Neural cell (in vitro differentiated cells): Measurements from ENCODE around the gene TRIM5.
"Not testable (repeated sequence)": the region's sequence is repeated elsewhere in the genome, so short reads cannot be mapped to it uniquely, and the experiment has no call there.

Source experiments
- CTCF ChIP-seq: fragments of 450-650 bp; IDR thresholded peaks from 2 replicates; pipeline ENCODE4 v1.5.1; 2014; ENCODE audit warnings: antibody characterized with exemption, mild to moderate bottlenecking, moderate library complexity; ENCODE audit not compliant: poor library complexity, severe bottlenecking
- EP300 ChIP-seq: fragments of 450-650 bp; conservative IDR thresholded peaks from 2 replicates; pipeline ENCODE4 v1.6.1; 2014; ENCODE audit warnings: antibody characterized with exemption, mild to moderate bottlenecking, moderate library complexity; ENCODE audit not compliant: poor library complexity, severe bottlenecking
- EZH2 ChIP-seq: fragments of 200-600, 300-800 bp; shearing (Covaris generic), sonication (generic); IDR thresholded peaks from 2 replicates; pipeline ENCODE4 v1.6.1; 2014; ENCODE audit warnings: antibody characterized with exemption, low read length, borderline replicate concordance, mild to moderate bottlenecking; ENCODE audit not compliant: insufficient read depth, poor library complexity, severe bottlenecking
- MXI1 ChIP-seq: fragments of 450-650 bp; conservative IDR thresholded peaks from 2 replicates; pipeline ENCODE4 v1.6.1; 2014; ENCODE audit warnings: antibody characterized with exemption, mild to moderate bottlenecking; ENCODE audit not compliant: poor library complexity, severe bottlenecking
- POLR2AphosphoS5 ChIP-seq: IDR thresholded peaks from 2 replicates; pipeline ENCODE4 v1.6.1; 2012
- RAD21 ChIP-seq: fragments of 450-650 bp; conservative IDR thresholded peaks from 2 replicates; pipeline ENCODE4 v1.6.1; 2014; ENCODE audit warnings: antibody characterized with exemption, mild to moderate bottlenecking, moderate library complexity
- SMC3 ChIP-seq: fragments of 450-650 bp; conservative IDR thresholded peaks from 2 replicates; pipeline ENCODE4 v1.6.1; 2014; ENCODE audit warnings: antibody characterized with exemption, mild to moderate bottlenecking, moderate library complexity; ENCODE audit not compliant: poor library complexity
- TAF1 ChIP-seq: IDR thresholded peaks from 2 replicates; pipeline ENCODE4 v1.6.1; 2012; ENCODE audit warnings: low read depth
- TF ChIP-seq, protein P1 (sequence below): IDR thresholded peaks from 2 replicates; pipeline ENCODE4 v1.6.1; 2012; ENCODE audit warnings: borderline replicate concordance

DNA sequence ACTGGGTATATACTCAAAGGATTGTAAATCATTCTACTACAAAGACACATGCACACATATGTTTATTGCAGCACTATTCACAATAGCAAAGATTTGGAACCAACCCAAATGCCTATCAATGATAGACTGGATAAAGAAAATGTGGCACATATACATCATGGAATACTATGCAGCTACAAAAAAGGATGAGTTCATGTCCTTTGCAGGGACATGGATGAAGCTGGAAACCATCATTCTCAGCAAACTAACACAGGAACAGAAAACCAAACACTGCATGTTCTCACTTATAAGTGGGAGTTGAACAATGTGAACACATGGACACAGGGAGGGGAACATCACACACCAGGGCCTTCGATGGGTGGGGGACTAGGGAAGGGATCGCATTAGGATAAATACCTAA lies 27.9 kb downstream of the TRIM5 start:
- TF ChIP-seq, protein P1, sequence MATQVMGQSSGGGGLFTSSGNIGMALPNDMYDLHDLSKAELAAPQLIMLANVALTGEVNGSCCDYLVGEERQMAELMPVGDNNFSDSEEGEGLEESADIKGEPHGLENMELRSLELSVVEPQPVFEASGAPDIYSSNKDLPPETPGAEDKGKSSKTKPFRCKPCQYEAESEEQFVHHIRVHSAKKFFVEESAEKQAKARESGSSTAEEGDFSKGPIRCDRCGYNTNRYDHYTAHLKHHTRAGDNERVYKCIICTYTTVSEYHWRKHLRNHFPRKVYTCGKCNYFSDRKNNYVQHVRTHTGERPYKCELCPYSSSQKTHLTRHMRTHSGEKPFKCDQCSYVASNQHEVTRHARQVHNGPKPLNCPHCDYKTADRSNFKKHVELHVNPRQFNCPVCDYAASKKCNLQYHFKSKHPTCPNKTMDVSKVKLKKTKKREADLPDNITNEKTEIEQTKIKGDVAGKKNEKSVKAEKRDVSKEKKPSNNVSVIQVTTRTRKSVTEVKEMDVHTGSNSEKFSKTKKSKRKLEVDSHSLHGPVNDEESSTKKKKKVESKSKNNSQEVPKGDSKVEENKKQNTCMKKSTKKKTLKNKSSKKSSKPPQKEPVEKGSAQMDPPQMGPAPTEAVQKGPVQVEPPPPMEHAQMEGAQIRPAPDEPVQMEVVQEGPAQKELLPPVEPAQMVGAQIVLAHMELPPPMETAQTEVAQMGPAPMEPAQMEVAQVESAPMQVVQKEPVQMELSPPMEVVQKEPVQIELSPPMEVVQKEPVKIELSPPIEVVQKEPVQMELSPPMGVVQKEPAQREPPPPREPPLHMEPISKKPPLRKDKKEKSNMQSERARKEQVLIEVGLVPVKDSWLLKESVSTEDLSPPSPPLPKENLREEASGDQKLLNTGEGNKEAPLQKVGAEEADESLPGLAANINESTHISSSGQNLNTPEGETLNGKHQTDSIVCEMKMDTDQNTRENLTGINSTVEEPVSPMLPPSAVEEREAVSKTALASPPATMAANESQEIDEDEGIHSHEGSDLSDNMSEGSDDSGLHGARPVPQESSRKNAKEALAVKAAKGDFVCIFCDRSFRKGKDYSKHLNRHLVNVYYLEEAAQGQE, result not testable (repeated sequence)
- TF ChIP-seq CTCF, EZH2, MXI1, EP300, POLR2AphosphoS5, RAD21, SMC3, TAF1: not testable (repeated sequence)
